Stimulated activated CD8-positive, alpha-beta memory T cell treated with anti-CD3 and anti-CD28 coated beads, Interleukin-4, amount 100 ng/mL, for 48 hours (primary cell): ENCODE results near the gene UQCC5.

Experiments used
- DNase-seq: peaks from one replicate; pipeline ENCODE4 v3.0.0-alpha.2; 2020

The UQCC5 gene

GRCh38 chr3:52536369-52537164, at the start of gene UQCC5:
UQCC5 (plus strand) TSS chr3:52536605; CDS start chr3:52536756, 151 bp downstream.
- DNase-seq = peak; percentile 96

GRCh38 chr3:52487050-52487787, 49.2 kb upstream of the UQCC5 start:
- DNase-seq = no peak

GRCh38 chr3:52487788-52488691, 48.4 kb upstream of the UQCC5 start:
- DNase-seq = no peak

- no peak for DNase-seq
Measured at GRCh38 chr3:52488746-52489145, 47.7 kb upstream of the UQCC5 start.

- DNase-seq = no peak
Measured at GRCh38 chr3:52489453-52489852, 47.0 kb upstream of the UQCC5 start.

GRCh38 chr3:52490035-52490938, 46.1 kb upstream of the UQCC5 start:
- DNase-seq = no peak

GRCh38 chr3:52490939-52491526, 45.4 kb upstream of the UQCC5 start:
- no peak for DNase-seq

- no peak for DNase-seq
Measured at GRCh38 chr3:52492059-52492458, 44.3 kb upstream of the UQCC5 start.

GRCh38 chr3:52493232-52494017, 43.0 kb upstream of the UQCC5 start:
- DNase-seq = peak; percentile 32

GRCh38 chr3:52494445-52494844, 42.0 kb upstream of the UQCC5 start:
- no peak for DNase-seq

GRCh38 chr3:52494886-52495495, 41.4 kb upstream of the UQCC5 start, which contains the start of gene STAB1:
STAB1 (plus strand) TSS chr3:52495338; CDS start chr3:52495414, 76 bp downstream.
- DNase-seq = no peak

- no peak for DNase-seq
Measured at GRCh38 chr3:52495777-52496602, 40.4 kb upstream of the UQCC5 start.

GRCh38 chr3:52498137-52499054, 38.0 kb upstream of the UQCC5 start:
- DNase-seq = no peak

GRCh38 chr3:52501046-52501445, 35.4 kb upstream of the UQCC5 start:
- no peak for DNase-seq

- DNase-seq = no peak
Measured at GRCh38 chr3:52502001-52502400, 34.4 kb upstream of the UQCC5 start.

- no peak for DNase-seq
Measured at GRCh38 chr3:52502808-52503350, 33.5 kb upstream of the UQCC5 start.

- no peak for DNase-seq
Measured at GRCh38 chr3:52503788-52504424, 32.5 kb upstream of the UQCC5 start.
